Measurements from ENCODE around the gene CAPZB.

CAPZB gene

DNA sequence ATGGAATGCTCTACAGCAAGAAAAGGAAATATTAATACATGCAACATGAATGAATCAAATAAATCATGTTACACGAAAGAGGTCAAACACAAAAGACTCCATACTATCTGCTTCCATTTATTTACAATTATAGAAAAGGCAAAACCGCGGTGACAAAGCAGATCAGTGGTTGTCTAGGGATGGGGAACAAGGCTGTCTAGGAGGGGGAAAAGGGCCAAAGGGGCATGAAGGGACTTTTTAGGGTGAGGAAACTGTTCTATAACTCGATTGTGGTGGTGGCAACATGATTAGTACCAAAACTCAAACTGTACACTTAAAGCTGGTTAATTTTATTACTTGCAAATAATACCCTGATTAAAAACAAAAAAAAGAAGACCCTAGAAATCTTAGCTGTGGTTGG, 20.6 kb downstream of the CAPZB start:
- H3K27me3 Mint-ChIP-seq (ENCODE audit: low read depth), result no peaks in the 10 kb centered on the region
- no peaks in the 10 kb centered on the region for H3K9me3 Mint-ChIP-seq
- TF ChIP-seq, protein P1, sequence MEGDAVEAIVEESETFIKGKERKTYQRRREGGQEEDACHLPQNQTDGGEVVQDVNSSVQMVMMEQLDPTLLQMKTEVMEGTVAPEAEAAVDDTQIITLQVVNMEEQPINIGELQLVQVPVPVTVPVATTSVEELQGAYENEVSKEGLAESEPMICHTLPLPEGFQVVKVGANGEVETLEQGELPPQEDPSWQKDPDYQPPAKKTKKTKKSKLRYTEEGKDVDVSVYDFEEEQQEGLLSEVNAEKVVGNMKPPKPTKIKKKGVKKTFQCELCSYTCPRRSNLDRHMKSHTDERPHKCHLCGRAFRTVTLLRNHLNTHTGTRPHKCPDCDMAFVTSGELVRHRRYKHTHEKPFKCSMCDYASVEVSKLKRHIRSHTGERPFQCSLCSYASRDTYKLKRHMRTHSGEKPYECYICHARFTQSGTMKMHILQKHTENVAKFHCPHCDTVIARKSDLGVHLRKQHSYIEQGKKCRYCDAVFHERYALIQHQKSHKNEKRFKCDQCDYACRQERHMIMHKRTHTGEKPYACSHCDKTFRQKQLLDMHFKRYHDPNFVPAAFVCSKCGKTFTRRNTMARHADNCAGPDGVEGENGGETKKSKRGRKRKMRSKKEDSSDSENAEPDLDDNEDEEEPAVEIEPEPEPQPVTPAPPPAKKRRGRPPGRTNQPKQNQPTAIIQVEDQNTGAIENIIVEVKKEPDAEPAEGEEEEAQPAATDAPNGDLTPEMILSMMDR (IDR thresholded peaks at IDR 0.05; ENCODE audit: unreplicated experiment in 3 of 3), result no peak
- H3K4me1 Mint-ChIP-seq, result peaks cover 52% of the 10 kb centered on the region
- peaks cover 11% of the 10 kb centered on the region for H3K36me3 Mint-ChIP-seq (ENCODE audit: low read depth)
- no peak overlapping the region for H3K4me3 Mint-ChIP-seq
- H3K27ac Mint-ChIP-seq, result no peak overlapping the region

DNA sequence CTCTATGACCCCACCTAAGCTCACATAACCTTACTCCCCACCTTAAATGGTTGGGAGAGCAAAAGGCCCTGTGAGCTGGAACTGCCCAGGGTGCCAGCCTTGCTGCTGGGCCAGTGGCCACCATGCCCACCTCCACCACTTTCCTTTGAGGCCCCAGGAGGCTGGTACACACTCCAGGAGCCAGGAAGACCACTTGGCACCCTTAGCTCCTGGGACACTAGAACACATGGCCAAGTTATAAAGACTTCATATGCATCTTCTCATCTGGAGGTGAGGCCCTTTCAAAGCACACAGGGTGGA, 21.9 kb downstream of the CAPZB start:
- H3K36me3 Mint-ChIP-seq (ENCODE audit: low read depth), result peaks cover 13% of the 10 kb centered on the region
- no peaks in the 10 kb centered on the region for H3K27me3 Mint-ChIP-seq (ENCODE audit: low read depth)
- H3K4me3 Mint-ChIP-seq, result no peak overlapping the region
- H3K27ac Mint-ChIP-seq, result no peak overlapping the region
- TF ChIP-seq, protein P1 (IDR thresholded peaks at IDR 0.05; ENCODE audit: unreplicated experiment in 3 of 3), result no peak
- H3K9me3 Mint-ChIP-seq, result no peaks in the 10 kb centered on the region
- peaks cover 52% of the 10 kb centered on the region for H3K4me1 Mint-ChIP-seq

DNA sequence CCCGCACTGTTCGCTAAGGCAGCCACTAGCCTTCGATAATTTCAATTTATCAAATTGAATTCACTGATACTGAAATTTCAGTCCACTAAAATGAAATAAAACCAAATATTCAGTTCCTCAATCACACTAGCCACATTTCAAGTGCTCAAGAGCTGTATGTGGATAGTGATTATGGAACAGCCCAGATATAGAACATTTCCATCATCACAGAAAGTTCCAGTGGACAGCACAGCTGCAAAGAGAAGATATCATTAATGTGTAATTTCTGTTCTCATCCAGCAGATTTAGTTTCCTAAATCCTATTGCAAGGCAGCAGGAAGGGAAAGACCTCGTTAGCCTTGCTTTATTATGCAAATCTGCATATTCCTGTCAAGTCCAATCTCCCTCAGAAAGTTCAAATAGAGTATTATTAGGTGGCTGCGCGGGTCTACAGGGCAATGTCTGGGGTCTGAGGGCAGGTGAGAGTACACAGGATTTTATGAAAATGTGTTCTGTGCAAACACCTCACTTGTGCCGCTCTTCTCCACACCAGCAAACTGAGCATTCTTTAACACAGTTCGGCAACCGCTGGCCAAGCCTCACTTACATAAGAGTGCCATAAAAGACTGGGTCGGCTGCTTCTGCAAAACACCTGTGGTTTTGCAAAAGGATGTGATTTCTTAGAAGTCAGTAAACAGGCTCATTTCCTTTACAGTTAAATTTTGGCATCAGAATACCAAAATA, 22.4 kb downstream of the CAPZB start:
- Mint-ChIP-seq H3K4me3 (no peak overlapping the region), H3K27me3 (ENCODE audit: low read depth) (no peaks in the 10 kb centered on the region)
- TF ChIP-seq, protein P1 (IDR thresholded peaks at IDR 0.05; ENCODE audit: unreplicated experiment in 3 of 3), result no peak

DNA sequence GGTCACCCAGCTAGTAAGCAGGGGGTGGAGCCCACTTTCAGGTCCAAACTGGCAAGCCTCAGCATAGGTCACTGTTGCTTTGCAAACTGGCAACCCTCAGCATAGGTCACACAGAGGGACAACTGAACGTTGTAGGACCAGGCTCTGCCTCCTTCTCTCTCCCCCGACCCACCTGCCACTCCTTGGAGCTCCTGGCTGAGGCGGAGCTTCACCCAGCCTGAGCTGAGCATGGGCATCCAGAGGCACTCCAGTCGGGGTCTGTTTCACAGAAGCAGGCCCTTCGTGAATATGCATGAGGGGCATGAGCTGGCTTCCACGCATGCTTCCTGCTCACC, 24.2 kb downstream of the CAPZB start:
- Mint-ChIP-seq H3K4me3 (no peak overlapping the region), H3K9me3 (no peaks in the 10 kb centered on the region), H3K4me1 (peaks cover 51% of the 10 kb centered on the region), H3K36me3 (ENCODE audit: low read depth) (peaks cover 13% of the 10 kb centered on the region), H3K27me3 (ENCODE audit: low read depth) (no peaks in the 10 kb centered on the region), H3K27ac (no peak overlapping the region)
- TF ChIP-seq, protein P1 (IDR thresholded peaks at IDR 0.05; ENCODE audit: unreplicated experiment in 3 of 3), result no peak

More for the DNA sequence above, 22.4 kb downstream of the CAPZB start:
- H3K9me3 Mint-ChIP-seq, result no peaks in the 10 kb centered on the region
- H3K27ac Mint-ChIP-seq, result no peak overlapping the region
- peaks cover 48% of the 10 kb centered on the region for H3K4me1 Mint-ChIP-seq
- peaks cover 13% of the 10 kb centered on the region for H3K36me3 Mint-ChIP-seq (ENCODE audit: low read depth)

DNA sequence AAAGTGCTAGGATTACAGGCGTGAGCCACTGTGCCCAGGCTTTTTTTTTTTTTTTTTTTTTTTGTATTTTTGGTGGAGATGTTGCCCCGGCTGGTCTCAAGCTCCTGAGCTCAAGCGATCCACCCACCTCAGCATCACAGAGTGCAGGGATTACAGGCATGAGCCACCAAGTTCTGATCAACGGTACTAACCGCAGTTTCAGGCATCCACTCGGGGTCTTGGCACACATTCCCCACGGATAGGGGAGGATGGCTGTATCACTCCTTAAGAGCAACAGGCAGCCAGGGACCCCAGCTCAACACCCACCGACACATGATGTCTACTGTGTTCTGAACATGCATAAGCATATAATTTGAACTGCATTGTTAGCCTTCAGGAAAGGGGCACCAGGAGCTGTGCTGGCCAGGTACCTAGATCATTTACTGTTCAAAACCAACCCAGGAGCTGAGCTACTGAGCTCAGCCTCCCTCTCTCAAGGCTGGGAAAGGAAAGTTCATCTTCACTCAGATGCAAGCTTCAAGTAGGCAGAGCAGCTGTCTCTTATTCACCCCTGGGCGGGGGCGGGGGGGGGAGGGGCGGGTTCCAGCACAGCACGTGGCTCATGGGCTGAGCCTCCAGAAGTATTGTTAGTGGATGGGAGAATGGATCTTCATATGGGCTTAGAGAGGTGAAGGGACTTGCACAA, 24.7 kb downstream of the CAPZB start:
- Mint-ChIP-seq H3K9me3 (no peaks in the 10 kb centered on the region), H3K4me1 (peaks cover 55% of the 10 kb centered on the region), H3K27me3 (ENCODE audit: low read depth) (no peaks in the 10 kb centered on the region), H3K4me3 (no peak overlapping the region), H3K27ac (no peak overlapping the region), H3K36me3 (ENCODE audit: low read depth) (peaks cover 13% of the 10 kb centered on the region)
- TF ChIP-seq, protein P1 (IDR thresholded peaks at IDR 0.05; ENCODE audit: unreplicated experiment in 3 of 3), result no peak
